Stimulated activated CD8-positive, alpha-beta memory T cell treated with anti-CD3 and anti-CD28 coated beads, Interleukin-12 subunit alpha, Interleukin-12 subunit beta, amount 100 ng/mL, for 24 hours (primary cell): ENCODE results near the gene CCDC102A.

Experiments
- DNase-seq: peaks from one replicate; pipeline ENCODE4 v3.0.0-alpha.2; 2020; ENCODE audit errors: extremely low read depth

The CCDC102A gene

GRCh38 chr16:57519796-57520360 is 16.5 kb downstream of the CCDC102A start:
- peak; percentile 57 for DNase-seq

- no peak for DNase-seq
Measured at GRCh38 chr16:57518922-57519321, 17.4 kb downstream of the CCDC102A start.

- DNase-seq, result no peak
Measured at GRCh38 chr16:57518520-57518919, 17.9 kb downstream of the CCDC102A start.

- no peak for DNase-seq
Measured at GRCh38 chr16:57517397-57518367, 18.7 kb downstream of the CCDC102A start.

GRCh38 chr16:57516773-57517172 is 19.6 kb downstream of the CCDC102A start:
- no peak for DNase-seq

- DNase-seq, result no peak
Measured at GRCh38 chr16:57516176-57516725, 20.1 kb downstream of the CCDC102A start.

- DNase-seq, result no peak
Measured at GRCh38 chr16:57514791-57515600, 21.4 kb downstream of the CCDC102A start.

- no peak for DNase-seq
Measured at GRCh38 chr16:57514371-57514770, 22.0 kb downstream of the CCDC102A start.

GRCh38 chr16:57513371-57514102 is 22.8 kb downstream of the CCDC102A start:
- DNase-seq, result no peak

- no peak for DNase-seq
Measured at GRCh38 chr16:57512296-57513001, 23.9 kb downstream of the CCDC102A start.

GRCh38 chr16:57510016-57510871 is 26.1 kb downstream of the CCDC102A start:
- DNase-seq, result no peak

- DNase-seq, result no peak
Measured at GRCh38 chr16:57509231-57509923, 27.0 kb downstream of the CCDC102A start.

- no peak for DNase-seq
Measured at GRCh38 chr16:57508035-57508425, 28.3 kb downstream of the CCDC102A start.

- no peak for DNase-seq
Measured at GRCh38 chr16:57507136-57508034, 29.0 kb downstream of the CCDC102A start.

GRCh38 chr16:57505169-57505568 is 31.2 kb downstream of the CCDC102A start:
- DNase-seq, result no peak

- DNase-seq, result no peak
Measured at GRCh38 chr16:57504491-57504890, 31.9 kb downstream of the CCDC102A start.

- no peak for DNase-seq
Measured at GRCh38 chr16:57504001-57504400, 32.4 kb downstream of the CCDC102A start.

GRCh38 chr16:57503366-57503765 is 33.0 kb downstream of the CCDC102A start:
- DNase-seq, result no peak
